HG02798 (cell line): Measurements from ENCODE around the gene MAEL.
"Not testable (repeated sequence)": the region's sequence is repeated elsewhere in the genome, so short reads cannot be mapped to it uniquely, and the experiment has no call there.

Experiments used
- ATAC-seq: cut with Tn5 transposase; IDR thresholded peaks from one replicate; pipeline ENCODE4 v1.9.1; 2021; ENCODE audit warnings: mild to moderate bottlenecking; ENCODE audit not compliant: unreplicated experiment, poor library complexity

Gene MAEL

DNA sequence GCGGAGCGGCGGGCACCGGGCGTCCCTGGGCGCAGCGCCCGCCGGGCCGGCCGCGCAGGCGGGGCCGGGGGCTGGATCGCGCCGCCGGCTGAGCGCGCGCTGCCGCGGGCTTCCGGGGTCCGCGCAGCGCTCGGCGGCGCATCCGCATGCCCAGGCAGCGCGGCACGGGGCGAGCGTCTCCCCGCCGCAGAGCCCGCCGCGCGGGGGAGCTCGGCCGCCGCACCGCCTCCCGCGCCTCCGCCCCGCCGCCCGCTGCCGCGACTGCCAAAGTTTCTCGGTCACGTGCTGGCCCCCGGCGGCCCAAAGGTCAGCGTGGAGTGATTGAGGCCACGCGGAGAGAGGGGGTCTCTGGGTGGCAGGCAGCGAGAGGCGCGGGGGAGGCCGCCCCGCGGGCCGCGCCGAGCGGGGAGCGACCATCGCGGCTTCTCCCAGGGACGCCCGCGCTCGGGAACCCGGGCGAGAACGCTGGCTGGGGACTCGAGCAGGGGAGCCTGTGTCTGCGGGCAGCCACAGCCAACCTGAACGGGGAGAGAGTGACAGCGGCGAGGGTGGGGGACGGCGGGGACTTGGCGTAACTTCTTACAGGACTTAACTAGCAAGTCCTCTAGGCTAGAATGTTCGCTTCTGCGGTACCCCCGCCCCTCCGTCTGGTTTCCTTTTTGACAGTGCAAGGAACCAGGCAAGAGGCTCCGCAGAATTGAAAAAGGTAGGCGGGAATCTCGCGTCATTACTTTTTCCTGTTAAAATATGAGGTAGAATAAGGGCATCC, 13.5 kb upstream of the MAEL start, which contains the start of gene ILDR2:
Gene ILDR2 (minus strand): TSS at position 180 of the 769 bp plus-strand sequence. CDS start 272 bp downstream, outside the sequence.
- ATAC-seq = peak; percentile 72

DNA sequence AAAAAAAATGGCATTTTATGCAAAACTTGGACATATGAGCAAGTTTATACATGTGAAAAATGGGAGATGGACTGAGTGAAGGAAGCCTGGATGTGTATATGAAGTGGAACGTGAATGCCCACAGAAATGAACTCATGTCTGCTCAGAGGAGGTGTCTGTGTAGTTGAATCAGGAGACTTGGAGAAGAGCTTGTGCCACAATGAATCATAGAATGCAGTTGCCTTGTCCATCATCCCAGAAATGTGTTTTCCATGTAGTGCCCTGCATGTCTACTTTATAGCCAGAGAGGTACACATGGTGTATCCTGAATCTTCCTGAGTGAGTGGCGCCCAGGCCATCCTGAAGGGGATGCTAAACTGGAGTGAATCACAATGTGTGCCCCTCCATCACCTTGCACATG, 11.1 kb upstream of the MAEL start:
- no peak for ATAC-seq

DNA sequence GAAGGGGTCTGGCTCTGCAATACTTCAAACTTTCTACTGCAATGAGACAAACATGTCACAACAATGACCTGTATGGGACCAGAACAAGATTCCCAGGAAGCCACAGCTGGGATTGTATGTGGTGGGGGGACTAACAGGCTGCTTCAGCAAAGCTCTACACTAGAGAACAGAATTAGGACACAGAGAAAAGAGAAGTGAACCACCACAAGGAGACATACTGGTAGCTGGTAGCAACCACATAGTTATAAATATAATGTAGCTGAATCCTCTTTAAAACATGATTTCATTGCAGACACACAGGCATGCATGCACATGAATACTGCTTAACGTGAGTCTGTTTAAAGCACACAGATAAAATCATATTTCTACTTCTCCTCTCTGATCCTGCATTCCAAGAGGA, 10.3 kb upstream of the MAEL start:
- ATAC-seq = peak; percentile 44

DNA sequence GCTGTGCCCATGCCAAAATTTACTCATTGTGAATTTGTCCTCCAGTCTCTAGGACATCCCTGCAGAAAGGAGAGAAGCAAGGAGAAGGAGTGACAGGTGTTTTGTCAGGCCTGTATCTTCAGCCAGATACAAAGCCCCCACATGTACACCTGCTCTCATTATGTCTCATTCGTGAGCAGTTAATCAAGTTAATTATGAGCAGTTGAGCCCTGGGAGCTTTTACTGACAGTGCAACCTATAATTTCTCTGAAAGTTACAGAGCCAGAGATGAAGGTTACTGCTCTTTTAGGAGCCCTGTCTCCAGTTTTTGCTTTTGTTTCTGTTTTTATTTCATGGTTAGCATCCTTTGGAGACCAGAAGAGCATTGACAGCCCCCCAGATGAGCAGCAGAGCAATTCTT, 8.7 kb upstream of the MAEL start:
- ATAC-seq = no peak

DNA sequence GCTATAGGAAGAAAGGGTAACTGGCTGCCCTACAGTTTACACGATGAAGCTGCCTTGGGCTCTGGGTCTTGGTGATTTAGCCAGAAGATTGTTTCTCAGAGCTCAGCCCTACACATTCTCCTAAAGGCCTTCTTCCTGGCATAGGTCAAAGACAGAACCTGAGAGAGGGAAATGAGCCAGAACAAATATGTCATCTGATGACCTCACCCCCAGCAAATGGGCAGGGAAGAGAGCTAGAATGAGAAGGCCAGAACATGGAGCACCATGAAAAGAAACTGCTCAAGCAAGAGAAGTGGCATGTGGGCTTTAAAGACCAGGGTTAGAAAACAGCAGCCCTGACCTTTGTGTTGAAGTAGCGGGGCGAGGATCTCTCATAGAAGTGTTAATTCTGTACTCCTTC, 8.3 kb upstream of the MAEL start:
- no peak for ATAC-seq

DNA sequence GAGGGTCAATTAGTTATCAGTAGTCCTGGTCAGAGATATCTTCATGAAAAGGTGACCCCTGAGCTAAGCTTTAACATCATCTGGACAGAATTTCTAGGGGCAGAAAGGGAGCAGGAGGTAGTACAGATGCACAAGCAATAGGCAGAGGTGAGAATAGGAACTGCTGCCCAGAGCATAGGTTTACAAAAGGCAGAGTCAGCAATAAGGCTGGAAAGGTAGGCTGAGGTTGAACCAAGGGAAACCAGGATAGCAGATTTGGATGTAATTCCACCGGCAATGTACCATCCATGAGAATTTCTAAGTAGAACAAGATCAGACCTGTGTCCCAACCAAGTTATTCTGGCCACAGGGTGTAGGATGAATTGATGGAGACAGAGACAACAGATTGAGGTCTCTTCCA, 7.5 kb upstream of the MAEL start:
- ATAC-seq = no peak

DNA sequence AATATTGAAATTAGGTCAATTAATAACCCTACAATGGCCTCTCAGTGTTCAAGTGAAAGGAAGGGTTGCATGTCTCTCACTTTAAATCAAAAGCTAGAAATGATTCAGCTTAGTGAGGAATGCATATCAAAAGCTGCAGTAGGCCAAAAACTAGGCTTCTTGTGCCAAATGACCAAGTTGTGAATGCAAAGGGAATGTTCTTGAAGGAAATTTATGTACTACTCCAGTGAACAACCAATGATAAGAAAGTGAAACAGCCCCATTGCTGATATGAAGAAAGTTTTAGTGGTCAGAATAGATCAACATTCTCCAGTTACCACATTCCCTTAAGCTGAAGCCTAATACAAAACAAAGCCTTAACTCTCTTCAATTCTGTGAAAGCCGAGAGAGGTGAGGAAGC, 10.0 kb downstream of the MAEL start:
- ATAC-seq = peak; percentile 7

DNA sequence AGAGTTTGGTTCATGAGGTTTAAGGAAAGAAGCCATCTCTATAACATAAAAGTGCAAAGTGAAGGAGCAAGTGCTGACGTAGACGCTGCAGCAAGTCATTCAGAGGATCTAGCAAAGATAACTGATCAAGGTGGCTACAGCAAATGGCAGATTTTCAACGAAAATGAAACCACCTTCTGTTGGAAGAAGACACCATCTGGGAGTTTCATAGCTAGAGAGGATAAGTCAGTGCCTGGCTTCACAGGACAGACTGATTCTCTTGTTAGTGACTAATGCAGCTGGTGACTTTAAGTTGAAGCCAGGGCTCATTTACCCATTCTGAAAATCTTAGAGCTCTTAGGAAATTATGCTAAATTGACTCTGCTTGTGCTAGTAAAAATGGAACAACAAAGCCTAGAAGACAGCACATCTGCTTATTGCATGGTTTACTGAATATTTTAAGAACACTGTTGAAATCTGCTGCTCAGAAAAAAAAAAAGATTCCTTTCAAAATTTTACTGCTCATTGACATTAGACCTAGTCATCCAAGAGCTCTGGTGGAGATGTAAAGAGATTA, 10.5 kb downstream of the MAEL start:
- ATAC-seq = peak; percentile 63

DNA sequence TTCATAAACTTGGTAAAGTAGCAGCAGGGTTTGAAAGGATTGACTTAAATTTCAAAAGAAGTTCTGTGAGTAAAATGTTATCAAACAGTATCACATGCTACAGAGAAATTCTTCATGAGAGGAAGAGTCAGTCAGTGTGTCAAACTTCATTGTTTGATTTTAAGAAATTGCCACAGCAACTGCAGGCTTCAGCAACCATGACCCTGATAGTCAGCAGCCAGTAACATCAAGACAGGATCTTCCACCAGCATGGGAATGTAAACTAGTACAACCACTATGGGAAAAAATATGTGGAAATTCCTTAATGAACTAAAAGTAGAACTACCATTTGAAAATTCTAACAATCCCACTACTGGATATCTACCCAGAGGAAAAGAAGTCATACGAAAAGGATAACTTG, 11.5 kb downstream of the MAEL start:
- no peak for ATAC-seq

DNA sequence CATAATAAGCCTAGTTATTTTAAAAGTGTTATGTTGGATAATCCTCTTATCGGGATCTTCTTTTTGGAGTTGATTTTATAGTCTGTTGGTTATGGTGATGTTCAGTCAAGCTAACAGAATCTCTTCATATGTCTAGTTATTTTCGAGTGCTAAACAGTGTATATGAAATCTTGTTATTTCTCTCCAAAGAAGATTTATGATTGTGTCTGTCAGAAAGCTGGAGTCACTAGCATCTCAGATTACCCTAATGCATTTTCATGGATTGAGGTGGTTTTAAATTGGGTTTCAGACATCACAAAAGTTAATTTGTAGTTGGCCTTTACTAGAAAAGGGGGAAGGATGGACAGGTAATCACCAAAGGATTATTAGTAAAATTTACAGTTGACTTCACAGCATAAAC, 13.3 kb downstream of the MAEL start:
- ATAC-seq = no peak

DNA sequence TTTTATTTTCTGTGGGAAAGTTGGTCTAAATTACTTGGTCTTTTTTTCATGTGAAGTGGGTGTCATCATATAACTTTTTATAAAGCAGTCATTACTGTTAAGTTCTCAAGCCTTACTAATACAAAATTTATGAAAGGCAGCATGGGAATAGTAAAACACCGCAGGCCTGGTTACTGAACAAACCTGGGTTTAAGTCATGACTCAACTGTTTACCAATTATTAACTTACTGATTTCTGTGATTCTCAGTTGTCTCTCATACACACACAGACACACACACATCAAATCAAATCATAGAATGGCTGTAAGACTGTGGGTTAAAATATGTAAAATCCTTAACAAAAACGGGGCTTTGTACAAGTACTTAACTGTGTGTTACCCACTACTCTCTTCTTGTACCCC, 14.6 kb downstream of the MAEL start:
- ATAC-seq = no peak

DNA sequence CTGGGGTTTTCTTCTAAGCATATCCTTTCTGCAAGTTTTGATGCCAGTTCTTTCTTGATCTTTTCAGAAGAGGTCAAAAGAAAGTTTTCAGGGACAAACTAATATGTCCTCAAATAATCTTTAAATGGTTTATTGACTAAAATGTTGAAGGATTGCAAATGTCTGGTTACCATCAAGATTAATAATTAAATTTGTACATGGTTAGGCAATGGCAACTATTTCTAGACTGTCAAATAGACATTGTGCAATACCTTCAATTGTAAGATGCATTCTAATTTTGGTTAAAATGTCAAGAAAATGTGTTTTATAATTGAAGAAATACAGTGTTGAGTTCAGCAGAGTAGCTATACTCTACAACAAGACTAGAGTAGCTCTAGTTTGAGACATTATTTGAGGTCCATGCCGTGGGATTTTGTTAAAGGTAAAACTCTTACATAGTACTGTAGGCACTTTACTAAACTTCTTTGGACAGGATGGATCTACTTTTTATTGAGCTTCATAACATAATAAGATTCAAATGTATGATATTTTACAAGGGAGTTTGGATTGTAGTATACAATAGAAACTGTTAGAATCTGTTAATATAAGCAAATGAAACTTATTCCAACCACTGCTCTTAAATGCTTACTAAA, 22.6 kb downstream of the MAEL start:
- no peak for ATAC-seq

DNA sequence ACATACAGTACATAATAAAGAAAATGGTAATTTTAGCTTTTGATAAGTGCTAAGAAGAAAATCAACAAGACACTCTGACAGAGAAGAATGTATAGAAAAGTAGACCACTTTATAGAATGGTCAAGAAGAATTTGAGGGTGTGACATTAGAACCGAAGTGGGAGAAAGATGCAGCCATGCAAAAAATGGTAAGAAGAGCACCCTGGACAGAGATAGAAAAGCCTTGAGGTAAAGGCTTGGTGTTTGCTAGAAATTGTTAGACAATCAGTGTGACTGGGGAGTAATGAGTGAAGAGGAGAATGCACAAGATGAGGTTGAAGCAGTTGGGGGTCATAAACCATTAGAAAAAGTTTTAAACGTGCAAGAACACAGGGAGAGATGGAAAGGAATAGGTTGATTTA, 23.5 kb downstream of the MAEL start:
- no peak for ATAC-seq

DNA sequence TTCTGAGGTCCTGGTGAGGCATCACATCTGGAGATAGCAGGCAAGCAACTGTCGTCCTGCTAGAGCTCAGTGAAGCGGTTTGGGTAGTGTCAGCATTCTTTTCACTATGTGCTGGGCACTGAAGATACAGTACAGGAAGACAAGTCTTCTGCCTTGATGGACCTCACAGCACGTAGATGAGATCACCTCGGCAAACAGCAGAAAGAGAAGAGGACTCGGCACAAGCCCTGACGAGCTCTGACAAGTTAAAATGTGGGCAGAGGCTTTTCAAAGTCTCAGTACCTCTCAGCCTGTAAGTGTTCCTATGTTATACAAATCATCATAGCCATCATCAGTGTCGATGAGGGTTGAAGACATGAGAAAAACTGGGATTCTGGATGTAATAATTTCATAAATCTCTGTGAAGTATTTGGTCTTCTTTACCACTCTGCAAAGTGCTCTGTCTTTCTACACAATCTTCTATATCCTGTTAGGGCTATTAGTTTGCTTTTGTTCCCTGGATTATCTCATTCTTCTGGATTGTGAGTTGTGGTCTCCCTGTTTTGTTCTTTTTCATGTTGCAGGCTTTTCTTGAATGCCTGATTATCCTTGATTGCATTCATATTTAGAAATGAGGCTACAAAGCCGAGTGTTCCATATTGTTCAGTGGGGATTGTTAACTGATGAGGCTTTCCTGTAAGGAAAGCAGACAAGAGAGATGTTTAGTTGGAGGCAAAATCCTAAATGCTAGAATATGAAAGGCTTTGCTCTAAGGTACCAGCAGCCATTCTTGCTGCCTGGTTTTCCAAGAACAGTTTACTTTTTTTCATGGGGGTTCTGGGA, 24.2 kb downstream of the MAEL start:
- ATAC-seq = no peak

DNA sequence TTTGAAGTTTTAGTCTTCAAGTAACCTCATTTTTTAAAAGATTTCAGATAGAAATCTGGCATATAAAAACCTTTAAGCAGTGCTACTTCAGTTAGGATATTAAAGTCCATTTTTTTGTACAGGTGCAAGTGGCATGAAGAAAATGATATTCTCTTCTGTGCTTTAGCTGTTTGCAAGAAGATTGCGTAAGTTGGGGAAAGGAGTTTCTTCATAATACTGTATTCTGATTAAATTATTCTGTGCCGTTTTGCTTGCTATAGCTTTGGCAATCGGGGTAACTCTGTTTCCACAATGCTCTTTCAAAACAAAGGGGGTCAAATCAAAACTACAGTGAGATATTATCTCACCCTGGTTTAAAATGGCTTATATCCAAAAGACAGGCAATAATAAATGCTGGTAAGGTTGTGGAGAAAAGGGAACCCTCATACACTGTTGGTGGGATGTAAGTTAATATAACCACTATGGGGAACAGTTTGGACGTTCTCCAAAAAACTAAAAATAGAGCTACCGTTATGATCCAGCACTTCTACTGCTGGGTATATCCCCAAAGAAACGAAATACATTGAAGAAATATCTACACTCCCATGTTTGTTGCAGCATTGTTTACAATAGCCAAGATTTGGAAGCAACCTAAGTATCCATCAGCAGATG, 27.1 kb downstream of the MAEL start:
- ATAC-seq = no peak

DNA sequence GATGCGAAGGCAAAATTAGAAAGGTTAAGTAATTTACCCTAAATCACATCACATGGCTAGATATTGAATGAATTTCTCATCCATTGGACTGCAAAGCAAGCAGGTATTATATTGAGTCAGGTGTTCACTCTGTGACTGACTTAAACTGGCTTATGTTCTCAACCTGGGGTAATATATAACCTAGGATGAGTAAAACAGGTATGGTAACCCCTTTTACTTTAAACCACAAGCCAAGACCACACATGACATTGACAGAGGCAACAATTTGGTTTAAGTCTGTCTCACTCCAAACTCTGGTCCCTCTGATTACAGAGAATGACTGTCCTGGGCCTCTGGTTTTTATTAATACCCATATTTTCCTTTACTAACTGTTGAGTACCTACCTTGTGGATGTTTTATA, 33.3 kb downstream of the MAEL start:
- ATAC-seq = peak; percentile 68

DNA sequence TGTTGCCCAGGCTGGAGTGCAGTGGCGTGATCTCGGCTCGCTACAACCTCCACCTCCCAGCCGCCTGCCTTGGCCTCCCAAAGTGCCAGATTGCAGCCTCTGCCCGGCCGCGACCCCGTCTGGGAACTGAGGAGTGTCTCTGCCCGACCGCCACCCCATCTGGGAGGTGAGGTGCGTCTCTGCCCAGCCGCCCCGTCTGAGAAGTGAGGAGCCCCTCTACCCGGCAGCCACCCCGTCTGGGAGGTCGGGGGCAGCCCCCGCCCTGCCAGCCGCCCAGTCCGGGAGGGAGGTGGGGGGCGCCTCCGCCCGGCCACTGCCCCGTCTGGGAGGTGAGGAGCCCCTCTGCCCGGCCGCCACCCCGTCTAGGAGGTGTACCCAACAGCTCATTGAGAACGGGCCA, 40.5 kb downstream of the MAEL start:
- not testable (repeated sequence) for ATAC-seq

DNA sequence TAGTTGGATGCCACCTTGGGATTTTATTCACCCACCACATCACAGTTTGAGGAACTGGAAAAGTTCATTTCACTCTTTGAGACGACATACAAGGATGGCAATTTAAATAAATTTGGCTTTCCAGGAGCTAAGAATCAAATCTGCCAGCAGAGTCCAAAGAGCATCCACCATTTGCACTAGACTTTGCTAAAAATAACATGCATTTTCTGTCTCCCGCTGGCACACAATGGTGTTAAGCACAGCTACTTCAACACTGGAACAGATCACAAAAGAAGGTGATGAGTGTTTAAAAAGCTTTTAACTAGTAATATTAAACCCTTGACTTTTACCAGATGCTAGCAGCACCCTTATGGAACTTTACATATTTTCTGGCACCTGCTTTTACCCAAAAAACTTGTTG, 44.6 kb downstream of the MAEL start:
- ATAC-seq = no peak

DNA sequence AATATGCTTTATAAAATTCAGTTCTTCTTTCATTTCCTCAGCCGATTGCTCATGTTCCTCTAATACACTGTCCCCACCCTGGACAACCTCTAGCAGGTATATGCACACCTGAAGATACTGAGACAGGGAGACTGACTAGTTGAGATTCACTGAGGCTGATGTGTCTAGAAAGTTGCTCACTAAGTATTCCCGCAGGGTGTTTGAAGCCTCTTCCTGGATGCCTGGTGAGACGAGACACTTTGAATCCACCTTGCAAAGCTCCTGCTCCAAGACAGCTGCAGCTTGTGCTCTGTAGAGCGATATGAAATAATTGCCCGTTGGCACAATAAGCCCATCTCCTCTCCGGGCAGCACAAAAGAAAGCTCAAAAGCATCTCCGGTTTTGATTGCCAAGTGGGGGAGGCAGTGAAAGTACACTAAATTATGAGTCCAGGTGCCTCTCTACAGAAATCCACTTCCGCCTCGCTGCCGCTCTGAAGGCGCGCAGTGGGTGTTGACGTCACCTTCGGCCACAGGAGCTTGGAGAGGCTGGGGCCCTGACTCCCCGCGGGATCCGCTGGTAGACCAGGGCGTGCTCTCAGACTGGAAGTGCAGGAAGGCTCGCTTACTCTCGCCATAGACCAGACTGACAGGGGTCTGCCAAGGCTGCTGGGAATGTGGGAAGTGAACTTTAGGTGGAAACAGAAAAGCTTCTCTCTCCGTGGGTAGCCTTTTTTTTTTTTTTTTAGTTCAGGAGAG, 54.8 kb downstream of the MAEL start:
- ATAC-seq = peak; percentile 99

DNA sequence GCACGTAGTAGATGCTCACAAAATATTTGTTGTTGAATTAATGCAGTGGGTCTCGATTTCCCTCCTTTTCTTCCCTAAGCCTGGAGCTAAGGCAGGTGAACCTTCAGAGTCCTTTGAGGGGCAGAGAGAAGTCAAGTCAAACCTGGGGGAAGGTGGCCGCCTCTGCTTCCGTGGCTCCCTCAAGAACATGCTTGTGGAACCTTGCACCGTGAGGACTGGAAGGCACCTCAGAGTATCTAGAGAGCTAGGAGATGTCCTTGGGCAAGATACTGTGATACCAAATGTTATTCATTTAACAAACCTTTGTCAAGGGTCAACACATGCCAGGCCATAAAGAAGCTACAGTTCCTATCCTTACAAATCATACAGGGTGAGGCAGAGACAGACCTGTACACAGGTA, 62.8 kb downstream of the MAEL start:
- no peak for ATAC-seq
